ENCODE measurements around the gene LPCAT3.

LPCAT3 gene

GRCh38 chr12:6936636-6937480 lies 81.4 kb downstream of the LPCAT3 start:
- DNase-seq (ENCODE audit: low read depth in 1 of 2, low spot score in 1 of 2) = no peak
- TF ChIP-seq, protein P1, sequence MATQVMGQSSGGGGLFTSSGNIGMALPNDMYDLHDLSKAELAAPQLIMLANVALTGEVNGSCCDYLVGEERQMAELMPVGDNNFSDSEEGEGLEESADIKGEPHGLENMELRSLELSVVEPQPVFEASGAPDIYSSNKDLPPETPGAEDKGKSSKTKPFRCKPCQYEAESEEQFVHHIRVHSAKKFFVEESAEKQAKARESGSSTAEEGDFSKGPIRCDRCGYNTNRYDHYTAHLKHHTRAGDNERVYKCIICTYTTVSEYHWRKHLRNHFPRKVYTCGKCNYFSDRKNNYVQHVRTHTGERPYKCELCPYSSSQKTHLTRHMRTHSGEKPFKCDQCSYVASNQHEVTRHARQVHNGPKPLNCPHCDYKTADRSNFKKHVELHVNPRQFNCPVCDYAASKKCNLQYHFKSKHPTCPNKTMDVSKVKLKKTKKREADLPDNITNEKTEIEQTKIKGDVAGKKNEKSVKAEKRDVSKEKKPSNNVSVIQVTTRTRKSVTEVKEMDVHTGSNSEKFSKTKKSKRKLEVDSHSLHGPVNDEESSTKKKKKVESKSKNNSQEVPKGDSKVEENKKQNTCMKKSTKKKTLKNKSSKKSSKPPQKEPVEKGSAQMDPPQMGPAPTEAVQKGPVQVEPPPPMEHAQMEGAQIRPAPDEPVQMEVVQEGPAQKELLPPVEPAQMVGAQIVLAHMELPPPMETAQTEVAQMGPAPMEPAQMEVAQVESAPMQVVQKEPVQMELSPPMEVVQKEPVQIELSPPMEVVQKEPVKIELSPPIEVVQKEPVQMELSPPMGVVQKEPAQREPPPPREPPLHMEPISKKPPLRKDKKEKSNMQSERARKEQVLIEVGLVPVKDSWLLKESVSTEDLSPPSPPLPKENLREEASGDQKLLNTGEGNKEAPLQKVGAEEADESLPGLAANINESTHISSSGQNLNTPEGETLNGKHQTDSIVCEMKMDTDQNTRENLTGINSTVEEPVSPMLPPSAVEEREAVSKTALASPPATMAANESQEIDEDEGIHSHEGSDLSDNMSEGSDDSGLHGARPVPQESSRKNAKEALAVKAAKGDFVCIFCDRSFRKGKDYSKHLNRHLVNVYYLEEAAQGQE (IDR thresholded peaks at IDR 0.05; ENCODE audit: insufficient replicate concordance, low read depth) = no peak
- TF ChIP-seq SPI1 (IDR thresholded peaks at IDR 0.05; ENCODE audit: borderline replicate concordance, low read depth) = 0 out of 2 replicates have a peak, but pooled peaks have one; percentile 5
- H3K27ac ChIP-seq (replicated peaks) = peak overlapping the region; percentile 95
- H3K4me3 ChIP-seq (replicated peaks; ENCODE audit: insufficient read depth, low read length) = peak overlapping the region; percentile 70
- H3K27me3 ChIP-seq (ENCODE audit: insufficient read depth, poor library complexity, severe bottlenecking) = no peaks in the 10 kb centered on the region

DNA sequence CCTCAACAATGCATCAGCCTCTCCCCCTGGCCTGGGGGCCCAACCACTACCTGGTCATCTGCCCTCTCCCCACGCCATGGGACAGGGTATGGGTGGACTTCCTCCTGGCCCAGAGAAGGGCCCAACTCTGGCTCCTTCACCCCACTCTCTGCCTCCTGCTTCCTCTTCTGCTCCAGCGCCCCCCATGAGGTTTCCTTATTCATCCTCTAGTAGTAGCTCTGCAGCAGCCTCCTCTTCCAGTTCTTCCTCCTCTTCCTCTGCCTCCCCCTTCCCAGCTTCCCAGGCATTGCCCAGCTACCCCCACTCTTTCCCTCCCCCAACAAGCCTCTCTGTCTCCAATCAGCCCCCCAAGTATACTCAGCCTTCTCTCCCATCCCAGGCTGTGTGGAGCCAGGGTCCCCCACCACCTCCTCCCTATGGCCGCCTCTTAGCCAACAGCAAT lies 82.1 kb downstream of the LPCAT3 start:
- H3K4me3 ChIP-seq (replicated peaks; ENCODE audit: insufficient read depth, low read length) = no peak overlapping the region
- no peak for TF ChIP-seq POLR2AphosphoS5 (IDR thresholded peaks at IDR 0.05; ENCODE audit: low read depth)
- no peak for TF ChIP-seq CTCF (IDR thresholded peaks at IDR 0.05; ENCODE audit: insufficient read depth, low read length)
- TF ChIP-seq, protein P1 (IDR thresholded peaks at IDR 0.05; ENCODE audit: insufficient replicate concordance, low read depth) = no peak
- TF ChIP-seq SPI1 (IDR thresholded peaks at IDR 0.05; ENCODE audit: borderline replicate concordance, low read depth) = no peak
- no peak for TF ChIP-seq GABPA (IDR thresholded peaks at IDR 0.05; ENCODE audit: low read depth)
- H3K27ac ChIP-seq (replicated peaks) = peak overlapping the region; percentile 95
- DNase-seq (ENCODE audit: low read depth in 1 of 2, low spot score in 1 of 2) = no peak
- no peaks in the 10 kb centered on the region for H3K27me3 ChIP-seq (ENCODE audit: insufficient read depth, poor library complexity, severe bottlenecking)

DNA sequence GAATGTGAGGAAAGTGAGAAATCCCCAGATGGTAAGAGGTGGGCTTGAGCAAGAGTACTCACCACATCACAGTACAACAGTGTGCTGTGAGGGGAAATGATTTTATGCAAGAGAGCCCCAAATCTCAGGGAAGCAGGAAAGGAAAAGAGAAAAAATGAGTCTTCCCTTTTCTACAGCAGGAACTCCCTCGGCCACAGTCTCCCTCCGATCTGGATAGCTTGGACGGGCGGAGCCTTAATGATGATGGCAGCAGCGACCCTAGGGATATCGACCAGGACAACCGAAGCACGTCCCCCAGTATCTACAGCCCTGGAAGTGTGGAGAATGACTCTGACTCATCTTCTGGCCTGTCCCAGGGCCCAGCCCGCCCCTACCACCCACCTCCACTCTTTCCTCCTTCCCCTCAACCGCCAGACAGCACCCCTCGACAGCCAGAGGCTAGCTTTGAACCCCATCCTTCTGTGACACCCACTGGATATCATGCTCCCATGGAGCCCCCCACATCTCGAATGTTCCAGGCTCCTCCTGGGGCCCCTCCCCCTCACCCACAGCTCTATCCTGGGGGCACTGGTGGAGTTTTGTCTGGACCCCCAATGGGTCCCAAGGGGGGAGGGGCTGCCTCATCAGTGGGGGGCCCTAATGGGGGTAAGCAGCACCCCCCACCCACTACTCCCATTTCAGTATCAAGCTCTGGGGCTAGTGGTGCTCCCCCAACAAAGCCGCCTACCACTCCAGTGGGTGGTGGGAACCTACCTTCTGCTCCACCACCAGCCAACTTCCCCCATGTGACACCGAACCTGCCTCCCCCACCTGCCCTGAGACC lies 82.7 kb downstream of the LPCAT3 start:
- no peak overlapping the region for H3K4me3 ChIP-seq (replicated peaks; ENCODE audit: insufficient read depth, low read length)

GRCh38 chr12:6934110-6934509 lies 84.2 kb downstream of the LPCAT3 start:
- Histone ChIP-seq H3K27me3 (ENCODE audit: insufficient read depth, poor library complexity, severe bottlenecking) (no peaks in the 10 kb centered on the region), H3K4me3 (replicated peaks; ENCODE audit: insufficient read depth, low read length) (no peak overlapping the region), H3K27ac (replicated peaks) (no peak overlapping the region)
- DNase-seq (ENCODE audit: low read depth in 1 of 2, low spot score in 1 of 2) = no peak
- TF ChIP-seq SPI1 (IDR thresholded peaks at IDR 0.05; ENCODE audit: borderline replicate concordance, low read depth) (no peak), POLR2AphosphoS5 (IDR thresholded peaks at IDR 0.05; ENCODE audit: low read depth) (no peak), CTCF (IDR thresholded peaks at IDR 0.05; ENCODE audit: insufficient read depth, low read length) (no peak), GABPA (IDR thresholded peaks at IDR 0.05; ENCODE audit: low read depth) (no peak)
- TF ChIP-seq, protein P1 (IDR thresholded peaks at IDR 0.05; ENCODE audit: insufficient replicate concordance, low read depth) = no peak

More for the DNA sequence above, 82.7 kb downstream of the LPCAT3 start:
- TF ChIP-seq SPI1 (IDR thresholded peaks at IDR 0.05; ENCODE audit: borderline replicate concordance, low read depth) (peak; percentile 6; the same call in 1 of the 2 replicates), POLR2AphosphoS5 (IDR thresholded peaks at IDR 0.05; ENCODE audit: low read depth) (no peak)
- no peaks in the 10 kb centered on the region for H3K27me3 ChIP-seq (ENCODE audit: insufficient read depth, poor library complexity, severe bottlenecking)
- DNase-seq (ENCODE audit: low read depth in 1 of 2, low spot score in 1 of 2) = no peak
- H3K27ac ChIP-seq (replicated peaks) = no peak overlapping the region; the same call in 1 of the 2 replicates

All from HL-60 (cell line).